WTC11 (cell line): ENCODE measurements around the gene UBXN11. TPM values are rescaled to one million over a fixed set of nuclear protein-coding genes. Genes with fewer than 3 reads are reported as not detected.

Experiments
- ATAC-seq: fragments of 200-7000 bp; cut with Tn5 transposase; 2 replicates; pipeline ENCODE4 v1.10.0; 2021; ENCODE audit warnings: mild to moderate bottlenecking, moderate library complexity
- CTCF ChIA-PET: fragments of 300-600 bp; sonication (Branson Sonifier 250); formaldehyde crosslinking; loops from one replicate; lab custom pipeline; 2021; ENCODE audit warnings: antibody characterized with exemption; lab: Charles Lee
- POLR2A ChIA-PET: fragments of 350-600 bp; sonication (Branson Sonifier 250); formaldehyde crosslinking; loops from one replicate; lab custom pipeline; 2021; ENCODE audit warnings: antibody characterized with exemption; lab: Charles Lee
- DNase-seq: peaks from one replicate; pipeline ENCODE4 v3.0.0; 2021; ENCODE audit warnings: low spot score
- H3K27ac Mint-ChIP-seq: 2 replicates; pipeline ENCODE4 v1.8.0; 2021; ENCODE audit warnings: mixed read lengths
- H3K27me3 Mint-ChIP-seq: 2 replicates; pipeline ENCODE4 v1.8.0; 2021; ENCODE audit warnings: low read depth, mild to moderate bottlenecking, moderate library complexity, mixed read lengths
- H3K36me3 Mint-ChIP-seq: 2 replicates; pipeline ENCODE4 v1.8.0; 2021; ENCODE audit warnings: mixed read lengths
- H3K4me1 Mint-ChIP-seq: 2 replicates; pipeline ENCODE4 v1.8.0; 2022; ENCODE audit warnings: mixed read lengths
- H3K4me3 Mint-ChIP-seq: 2 replicates; pipeline ENCODE4 v1.8.0; 2021; ENCODE audit warnings: mild to moderate bottlenecking, moderate library complexity, mixed read lengths
- H3K9me3 Mint-ChIP-seq: 2 replicates; pipeline ENCODE4 v1.8.0; 2021; ENCODE audit warnings: mixed read lengths
- AFF4 ChIP-seq: sonication (generic); formaldehyde crosslinking; IDR thresholded peaks from 2 replicates; pipeline ENCODE4 v1.8.1; 2023; ENCODE audit warnings: mild to moderate bottlenecking, missing genetic modification reagents, borderline replicate concordance
- ATF2 ChIP-seq: sonication (generic); formaldehyde crosslinking; IDR thresholded peaks from 2 replicates; pipeline ENCODE4 v1.8.1; 2022; ENCODE audit warnings: low read depth, missing genetic modification reagents, borderline replicate concordance
- CDX4 ChIP-seq: fragments of 250-450 bp; sonication (Bioruptor Pico); IDR thresholded peaks from 2 replicates; pipeline ENCODE4 v1.9.0; 2021; ENCODE audit warnings: moderate library complexity, mild to moderate bottlenecking, inconsistent platforms, borderline replicate concordance
- CREB1 ChIP-seq: sonication (generic); formaldehyde crosslinking; IDR thresholded peaks from 2 replicates; pipeline ENCODE4 v1.8.0; 2023; ENCODE audit warnings: mild to moderate bottlenecking, missing genetic modification reagents
- CTCF ChIP-seq: fragments of 200-600 bp; IDR thresholded peaks from 2 replicates; pipeline ENCODE4 v1.8.0; 2022; ENCODE audit warnings: antibody characterized with exemption
- ELF4 ChIP-seq: sonication (generic); formaldehyde crosslinking; IDR thresholded peaks from 2 replicates; pipeline ENCODE4 v1.8.1; 2022; ENCODE audit warnings: low read depth, mild to moderate bottlenecking, moderate library complexity, missing genetic modification reagents
- FOXJ3 ChIP-seq: sonication (generic); formaldehyde crosslinking; IDR thresholded peaks from 2 replicates; pipeline ENCODE4 v1.9.0; 2021; ENCODE audit warnings: missing genetic modification reagents, mild to moderate bottlenecking, borderline replicate concordance
- MXD4 ChIP-seq: fragments of 250-450 bp; sonication (Bioruptor Pico); IDR thresholded peaks from 2 replicates; pipeline ENCODE4 v1.8.0; 2021; ENCODE audit warnings: mild to moderate bottlenecking, moderate library complexity, borderline replicate concordance
- NFATC4 ChIP-seq: fragments of 250-450 bp; sonication (Bioruptor Pico); IDR thresholded peaks from 2 replicates; pipeline ENCODE4 v1.9.0; 2021; ENCODE audit warnings: mild to moderate bottlenecking
- NR1H2 ChIP-seq: sonication (generic); formaldehyde crosslinking; IDR thresholded peaks from 2 replicates; pipeline ENCODE4 v1.9.0; 2021; ENCODE audit warnings: mild to moderate bottlenecking, moderate library complexity, missing genetic modification reagents
- PRDM15 ChIP-seq: sonication (generic); formaldehyde crosslinking; IDR thresholded peaks from 2 replicates; pipeline ENCODE4 v1.8.0; 2022; ENCODE audit warnings: missing genetic modification reagents
- PREB ChIP-seq: sonication (generic); formaldehyde crosslinking; IDR thresholded peaks from 2 replicates; pipeline ENCODE4 v1.8.1; 2022; ENCODE audit warnings: mild to moderate bottlenecking, missing genetic modification reagents, moderate library complexity, borderline replicate concordance
- SP1 ChIP-seq: sonication (generic); formaldehyde crosslinking; conservative IDR thresholded peaks from 2 replicates; pipeline ENCODE4 v1.8.1; 2022; ENCODE audit warnings: missing genetic modification reagents
- TP53 ChIP-seq: sonication (generic); formaldehyde crosslinking; IDR thresholded peaks from 2 replicates; pipeline ENCODE4 v1.8.1; 2023; ENCODE audit warnings: mild to moderate bottlenecking, missing genetic modification reagents
- ZBTB21 ChIP-seq: sonication (generic); formaldehyde crosslinking; IDR thresholded peaks from 2 replicates; pipeline ENCODE4 v1.8.1; 2023; ENCODE audit warnings: mild to moderate bottlenecking, missing genetic modification reagents, borderline replicate concordance
- ZNF219 ChIP-seq: sonication (generic); formaldehyde crosslinking; IDR thresholded peaks from 2 replicates; pipeline ENCODE4 v1.8.0; 2023; ENCODE audit warnings: missing genetic modification reagents, mild to moderate bottlenecking, borderline replicate concordance
- ZNF425 ChIP-seq: fragments of 250-450 bp; sonication (Bioruptor Pico); conservative IDR thresholded peaks from 2 replicates; pipeline ENCODE4 v1.9.0; 2021; ENCODE audit warnings: mild to moderate bottlenecking
- ZNF671 ChIP-seq: fragments of 250-450 bp; sonication (Bioruptor Pico); IDR thresholded peaks from 2 replicates; pipeline ENCODE4 v1.8.0; 2021; ENCODE audit warnings: mild to moderate bottlenecking
- ZSCAN18 ChIP-seq: fragments of 250-450 bp; sonication (Bioruptor Pico); IDR thresholded peaks from 2 replicates; pipeline ENCODE4 v2.1.2; 2022; ENCODE audit warnings: mild to moderate bottlenecking, moderate library complexity
- total RNA-seq: library from RNA; stranded (reverse); gene quantifications from 3 replicates; pipeline ENCODE4 v1.2.3, GENCODE V29; 2021

Gene UBXN11
- total RNA-seq, 1 experiment from 2014 or later, result 14.1 TPM

GRCh38 chr1:26287811-26288210, 18.6 kb downstream of the UBXN11 start (continued):
- no peak for TF ChIP-seq SP1
- TF ChIP-seq PRDM15, result no peak
- TF ChIP-seq TP53, result no peak

- CTCF ChIA-PET, result interaction anchor here (0.6 to 11.1 kb wide), 5 partner anchors 32 to 183 kb away, joined by 3 to 306 read pairs (median 15); partner anchors contain the start of gene CD52
- Mint-ChIP-seq H3K27ac (no peak overlapping the region), H3K36me3 (no peaks in the 10 kb centered on the region), H3K27me3 (no peaks in the 10 kb centered on the region; the same call in 1 of the 2 replicates), H3K4me1 (peaks cover 41% of the 10 kb centered on the region), H3K4me3 (no peak overlapping the region), H3K9me3 (no peaks in the 10 kb centered on the region)
- DNase-seq (no peak), ATAC-seq (no peak)
- POLR2A ChIA-PET, result no interaction called here
- TF ChIP-seq ELF4 (CRISPR knock-in tag), result no peak
- no peak for TF ChIP-seq ZNF219 (CRISPR knock-in tag)
- TF ChIP-seq PREB, result no peak
- TF ChIP-seq NFATC4 (CRISPR knock-in tag), result no peak
- no peak for TF ChIP-seq NR1H2
- TF ChIP-seq ZNF425 (CRISPR knock-in tag), result no peak
- no peak for TF ChIP-seq CREB1
- no peak for TF ChIP-seq ATF2 (CRISPR knock-in tag)
- no peak for TF ChIP-seq ZBTB21
- no peak for TF ChIP-seq AFF4 (CRISPR knock-in tag)
- no peak for TF ChIP-seq ZNF671 (CRISPR knock-in tag)
- no peak for TF ChIP-seq CTCF
- no peak for TF ChIP-seq FOXJ3 (CRISPR knock-in tag)
- no peak for TF ChIP-seq ZSCAN18 (CRISPR knock-in tag)
- TF ChIP-seq MXD4 (CRISPR knock-in tag), result no peak
- TF ChIP-seq CDX4 (CRISPR knock-in tag), result no peak
These were observed 19.3 kb downstream of the UBXN11 start for GRCh38 chr1:26287033-26287711.
